OCI-LY3 (cell line): Measurements from ENCODE around the gene LYZL2.
"Not testable (repeated sequence)": the region's sequence is repeated elsewhere in the genome, so short reads cannot be mapped to it uniquely, and the experiment has no call there.

ENCODE experiments used
- H2AFZ ChIP-seq: fragments of 200-600, 300-600 bp; shearing (Covaris generic); 2 replicates; pipeline ENCODE4 v1.6.0; 2014; ENCODE audit warnings: antibody characterized with exemption, low read depth, low read length
- H3K27ac ChIP-seq: fragments of 200-600, 300-600 bp; sonication (generic); 2 replicates; pipeline ENCODE4 v1.5.1; 2014; ENCODE audit warnings: mild to moderate bottlenecking, low read length, moderate library complexity, mixed read lengths
- H3K27me3 ChIP-seq: fragments of 200-600, 300-600 bp; sonication (generic); 2 replicates; pipeline ENCODE4 v1.6.1; 2014; ENCODE audit warnings: low read depth, low read length, mixed read lengths
- H3K36me3 ChIP-seq: fragments of 200-600, 300-600 bp; sonication (generic); replicated peaks from 2 replicates; pipeline ENCODE3; 2014; ENCODE audit warnings: low read depth, low read length, mixed read lengths
- H3K4me1 ChIP-seq: fragments of 300-600, 200-600 bp; sonication (generic); 2 replicates; pipeline ENCODE4 v1.6.1; 2014; ENCODE audit warnings: low read length, mixed read lengths
- H3K4me2 ChIP-seq: fragments of 200-600, 300-600 bp; sonication (generic); 2 replicates; pipeline ENCODE4 v1.6.1; 2014; ENCODE audit warnings: low read length, mixed read lengths
- H3K4me3 ChIP-seq: fragments of 300-600, 200-600 bp; sonication (generic); 2 replicates; pipeline ENCODE4 v1.5.1; 2014; ENCODE audit warnings: antibody characterized with exemption, mild to moderate bottlenecking, low read length, moderate library complexity
- H3K79me2 ChIP-seq: fragments of 300-600, 200-600 bp; shearing (Covaris generic); 2 replicates; pipeline ENCODE4 v1.6.1; 2014; ENCODE audit warnings: mild to moderate bottlenecking, low read length, mixed read lengths
- H3K9ac ChIP-seq: fragments of 300-600, 200-600 bp; shearing (Covaris generic); 2 replicates; pipeline ENCODE4 v1.6.0; 2014; ENCODE audit warnings: mild to moderate bottlenecking, low read length, moderate library complexity
- H3K9me3 ChIP-seq: fragments of 200-600, 300-600 bp; shearing (Covaris generic); 2 replicates; pipeline ENCODE4 v1.6.1; 2014; ENCODE audit warnings: low read length, mixed read lengths; ENCODE audit not compliant: insufficient read depth
- H4K20me1 ChIP-seq: fragments of 200-600, 300-600 bp; sonication (generic); 2 replicates; pipeline ENCODE4 v1.6.1; 2016; ENCODE audit warnings: low read length, mixed read lengths; ENCODE audit not compliant: insufficient read depth
- CTCF ChIP-seq: fragments of 200-600, 300-600 bp; sonication (generic); IDR thresholded peaks from 2 replicates; pipeline ENCODE4 v1.5.1; 2014; ENCODE audit warnings: antibody characterized with exemption, low read length, low read depth
- EZH2phosphoT487 ChIP-seq: fragments of 200-600 bp; shearing (Covaris generic); IDR thresholded peaks from 2 replicates; pipeline ENCODE4 v1.6.1; 2018; ENCODE audit warnings: antibody characterized with exemption, mixed run types, low read depth

Gene LYZL2

GRCh38 chr10:30630571-30630970 lies 1.0 kb upstream of the LYZL2 start:
- no peak overlapping the region for H3K4me2 ChIP-seq
- H3K4me3 ChIP-seq = no peak overlapping the region
- H2AFZ ChIP-seq = no peak overlapping the region

GRCh38 chr10:30628576-30628975 lies 977 bp downstream of the LYZL2 start:
- not testable (repeated sequence) for H3K4me2 ChIP-seq, H3K4me3 ChIP-seq, H3K27ac ChIP-seq, H3K9me3 ChIP-seq, H3K79me2 ChIP-seq, H3K9ac ChIP-seq, H3K4me1 ChIP-seq, H3K36me3 ChIP-seq, H2AFZ ChIP-seq, H4K20me1 ChIP-seq
- H3K27me3 ChIP-seq = peaks cover 44% of the 10 kb centered on the region

More at GRCh38 chr10:30630571-30630970, 1.0 kb upstream of the LYZL2 start:
- Histone ChIP-seq H4K20me1 (no peaks in the 10 kb centered on the region), H3K36me3 (no peaks in the 10 kb centered on the region), H3K9me3 (no peaks in the 10 kb centered on the region), H3K4me1 (no peaks in the 10 kb centered on the region), H3K79me2 (no peaks in the 10 kb centered on the region), H3K27me3 (peaks cover 27% of the 10 kb centered on the region), H3K9ac (no peak overlapping the region), H3K27ac (no peak overlapping the region)
- TF ChIP-seq EZH2phosphoT487 (no peak), CTCF (no peak)

- H3K4me1 ChIP-seq, H3K79me2 ChIP-seq, H3K36me3 ChIP-seq, H3K27ac ChIP-seq, H3K9me3 ChIP-seq, H3K4me3 ChIP-seq, H3K4me2 ChIP-seq, H4K20me1 ChIP-seq, H2AFZ ChIP-seq, H3K9ac ChIP-seq: not testable (repeated sequence)
- peaks cover 38% of the 10 kb centered on the region for H3K27me3 ChIP-seq
Measured at GRCh38 chr10:30626837-30627236, 2.7 kb downstream of the LYZL2 start.

GRCh38 chr10:30626196-30626595 lies 3.4 kb downstream of the LYZL2 start:
- not testable (repeated sequence) for H3K4me2 ChIP-seq, H4K20me1 ChIP-seq, H3K9ac ChIP-seq, H3K4me1 ChIP-seq, H3K27ac ChIP-seq, H3K36me3 ChIP-seq, H3K4me3 ChIP-seq, H3K9me3 ChIP-seq, H2AFZ ChIP-seq, H3K79me2 ChIP-seq
- peaks cover 33% of the 10 kb centered on the region for H3K27me3 ChIP-seq

GRCh38 chr10:30625080-30625479 lies 4.5 kb downstream of the LYZL2 start:
- no peak overlapping the region for H2AFZ ChIP-seq
- H3K79me2 ChIP-seq = no peaks in the 10 kb centered on the region
- H3K4me2 ChIP-seq = no peak overlapping the region
- H3K9me3 ChIP-seq = no peaks in the 10 kb centered on the region
- H3K4me1 ChIP-seq = peaks cover 7% of the 10 kb centered on the region
- no peak overlapping the region for H3K27ac ChIP-seq
- no peaks in the 10 kb centered on the region for H4K20me1 ChIP-seq
- no peaks in the 10 kb centered on the region for H3K36me3 ChIP-seq
- H3K4me3 ChIP-seq = no peak overlapping the region
- TF ChIP-seq CTCF (no peak), EZH2phosphoT487 (no peak)
- no peak overlapping the region for H3K9ac ChIP-seq
- H3K27me3 ChIP-seq = peaks cover 44% of the 10 kb centered on the region

GRCh38 chr10:30619966-30620365 lies 9.6 kb downstream of the LYZL2 start:
- Histone ChIP-seq H3K27ac (no peak overlapping the region), H3K27me3 (peaks cover 35% of the 10 kb centered on the region), H2AFZ (no peak overlapping the region), H3K79me2 (no peaks in the 10 kb centered on the region), H3K4me2 (no peak overlapping the region), H3K4me1 (peaks cover 7% of the 10 kb centered on the region), H3K9me3 (no peaks in the 10 kb centered on the region), H3K9ac (no peak overlapping the region), H4K20me1 (no peaks in the 10 kb centered on the region), H3K4me3 (no peak overlapping the region), H3K36me3 (no peaks in the 10 kb centered on the region)
- TF ChIP-seq EZH2phosphoT487 = no peak
- no peak for TF ChIP-seq CTCF
